ENCODE results near the gene MEIS1.

MEIS1 gene

DNA sequence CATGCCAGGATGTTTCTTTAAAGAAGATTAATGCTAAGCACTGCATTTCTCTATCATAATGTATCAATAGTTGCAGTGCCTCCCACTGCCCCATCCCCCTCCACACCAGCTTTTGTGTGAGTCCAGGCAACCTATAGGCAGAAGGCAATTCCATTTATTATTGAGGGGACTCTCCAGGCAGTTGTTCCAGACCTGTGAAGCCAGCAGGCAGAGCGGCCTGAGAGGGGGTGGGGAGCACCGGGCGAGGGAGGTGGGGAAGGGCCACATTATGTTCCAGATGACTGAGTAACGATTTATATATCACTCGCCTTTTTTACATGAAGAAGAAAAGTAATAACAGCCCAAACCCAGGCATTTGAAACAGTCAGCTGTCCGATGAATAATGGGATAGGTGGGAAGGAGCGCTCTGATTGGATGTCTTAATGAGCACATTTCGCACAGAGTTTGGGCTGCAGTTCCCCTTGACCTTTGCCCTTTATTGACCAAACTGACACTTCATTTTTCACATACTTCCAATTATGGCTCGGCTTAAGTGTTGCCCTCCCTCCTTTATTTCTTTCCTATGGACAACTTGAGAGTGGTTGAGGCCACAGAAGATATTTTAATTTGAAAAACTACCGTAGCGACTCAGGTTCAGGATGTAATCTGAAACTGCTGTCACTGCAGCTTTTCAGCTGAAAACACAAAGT is 34.4 kb downstream of the MEIS1 start:
- no peak for TF ChIP-seq CTCF (IDR thresholded peaks at IDR 0.05; ENCODE audit: low read length, missing control alignments)
- no peak for DNase-seq (ENCODE audit: low read depth)
- no peak overlapping the region for H3K4me3 ChIP-seq (replicated peaks; ENCODE audit: low read depth, low read length)

DNA sequence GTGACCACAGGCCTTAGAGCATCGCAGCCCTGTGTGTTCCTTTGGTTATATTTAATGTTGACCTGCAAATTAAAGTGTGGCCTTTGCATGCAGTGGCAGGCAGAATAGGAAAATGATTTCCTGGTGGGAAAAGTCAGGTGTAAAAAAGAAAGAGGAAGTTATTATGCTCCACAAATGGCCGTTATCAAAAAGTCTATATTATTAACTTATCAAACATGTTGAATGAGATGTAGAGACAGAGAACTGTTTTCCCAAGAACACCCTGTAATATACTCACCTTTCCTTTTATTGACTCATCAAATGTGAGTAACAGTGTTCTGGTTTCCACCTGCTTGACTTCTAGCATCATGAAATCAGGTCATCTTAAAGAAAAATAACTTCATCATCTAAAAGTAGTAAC is 35.3 kb downstream of the MEIS1 start:
- no peak for DNase-seq (ENCODE audit: low read depth)
- H3K4me3 ChIP-seq (replicated peaks; ENCODE audit: low read depth, low read length): no peak overlapping the region
- TF ChIP-seq CTCF (IDR thresholded peaks at IDR 0.05; ENCODE audit: low read length, missing control alignments): no peak

- no peak for DNase-seq (ENCODE audit: low read depth)
- no peak for TF ChIP-seq CTCF (IDR thresholded peaks at IDR 0.05; ENCODE audit: low read length, missing control alignments)
Measured at GRCh38 chr2:66472225-66472843, 37.4 kb downstream of the MEIS1 start.

DNA sequence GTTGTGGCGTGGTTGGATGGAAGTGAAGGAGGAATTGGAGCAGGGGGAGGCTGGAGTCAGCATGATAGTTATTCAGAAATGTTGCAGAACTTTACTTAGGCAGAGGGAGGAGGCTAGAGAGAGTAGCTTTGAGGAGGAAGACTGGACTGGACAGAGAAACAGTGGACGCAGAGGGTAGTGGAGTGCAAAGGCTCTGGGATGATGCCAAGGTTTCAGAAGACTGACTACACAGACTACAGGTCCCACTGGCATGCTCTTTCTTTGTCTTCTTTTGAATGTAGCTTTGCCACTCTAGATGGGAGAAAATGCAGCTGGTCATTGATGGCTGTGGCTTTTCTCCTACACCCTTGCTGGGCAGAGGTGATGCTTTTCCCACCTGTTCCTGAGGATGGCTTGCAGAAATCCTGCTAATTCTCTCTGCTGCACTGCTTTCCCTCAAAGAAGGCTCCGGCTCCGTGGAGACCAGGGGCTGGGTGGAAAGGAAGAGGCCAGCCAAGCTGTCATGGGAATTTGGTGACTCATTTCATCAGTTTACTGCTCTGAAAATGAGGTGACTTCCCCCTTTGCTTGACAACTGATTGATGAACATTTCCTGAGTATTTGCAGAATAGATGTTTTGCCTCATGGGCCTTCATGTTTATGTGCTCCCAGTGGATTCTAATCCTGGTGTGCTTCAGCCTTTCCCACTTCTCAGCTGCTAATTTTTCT is 42.4 kb downstream of the MEIS1 start:
- no peak for DNase-seq (ENCODE audit: low read depth)
- H3K4me3 ChIP-seq (replicated peaks; ENCODE audit: low read depth, low read length): no peak overlapping the region
- no peak for TF ChIP-seq CTCF (IDR thresholded peaks at IDR 0.05; ENCODE audit: low read length, missing control alignments)

More at GRCh38 chr2:66472225-66472843, 37.4 kb downstream of the MEIS1 start:
- no peak overlapping the region for H3K4me3 ChIP-seq (replicated peaks; ENCODE audit: low read depth, low read length)

GRCh38 chr2:66478299-66478698 is 43.4 kb downstream of the MEIS1 start:
- TF ChIP-seq CTCF (IDR thresholded peaks at IDR 0.05; ENCODE audit: low read length, missing control alignments): no peak
- H3K4me3 ChIP-seq (replicated peaks; ENCODE audit: low read depth, low read length): no peak overlapping the region
- no peak for DNase-seq (ENCODE audit: low read depth)

DNA sequence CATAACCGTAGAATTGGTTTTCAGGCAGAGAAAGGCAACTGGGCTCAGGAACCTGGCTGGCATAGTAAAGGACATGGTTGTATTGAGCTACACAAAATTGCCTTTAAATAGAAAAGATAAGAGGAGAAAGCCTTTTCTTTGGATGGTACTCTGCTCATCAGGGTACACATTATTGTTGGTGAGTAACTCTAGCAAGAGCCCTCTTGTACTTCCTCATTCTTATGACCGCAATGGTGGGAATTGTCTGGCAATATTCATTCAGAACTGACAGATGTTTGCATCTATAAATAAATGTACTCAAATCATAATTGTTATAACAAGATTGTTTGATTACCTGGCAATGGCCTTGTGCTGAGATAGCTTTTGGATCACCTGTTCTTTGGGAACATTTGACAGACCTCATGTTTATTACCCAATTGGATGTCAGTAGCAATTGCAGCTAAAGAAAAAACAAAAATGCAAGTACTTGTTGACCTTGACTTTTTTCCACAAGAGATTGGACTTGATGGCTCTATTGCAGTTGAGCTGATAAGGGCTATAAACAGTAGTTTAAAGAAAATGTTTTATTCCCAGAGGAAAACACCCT is 43.9 kb downstream of the MEIS1 start:
- H3K4me3 ChIP-seq (replicated peaks; ENCODE audit: low read depth, low read length): no peak overlapping the region
- TF ChIP-seq CTCF (IDR thresholded peaks at IDR 0.05; ENCODE audit: low read length, missing control alignments): no peak
- DNase-seq (ENCODE audit: low read depth): no peak
